ENCODE data around the gene TNRC6B.
A peak's percentile ranks its signal among the peaks of the same experiment; 100 is the strongest.

Gene TNRC6B

DNA sequence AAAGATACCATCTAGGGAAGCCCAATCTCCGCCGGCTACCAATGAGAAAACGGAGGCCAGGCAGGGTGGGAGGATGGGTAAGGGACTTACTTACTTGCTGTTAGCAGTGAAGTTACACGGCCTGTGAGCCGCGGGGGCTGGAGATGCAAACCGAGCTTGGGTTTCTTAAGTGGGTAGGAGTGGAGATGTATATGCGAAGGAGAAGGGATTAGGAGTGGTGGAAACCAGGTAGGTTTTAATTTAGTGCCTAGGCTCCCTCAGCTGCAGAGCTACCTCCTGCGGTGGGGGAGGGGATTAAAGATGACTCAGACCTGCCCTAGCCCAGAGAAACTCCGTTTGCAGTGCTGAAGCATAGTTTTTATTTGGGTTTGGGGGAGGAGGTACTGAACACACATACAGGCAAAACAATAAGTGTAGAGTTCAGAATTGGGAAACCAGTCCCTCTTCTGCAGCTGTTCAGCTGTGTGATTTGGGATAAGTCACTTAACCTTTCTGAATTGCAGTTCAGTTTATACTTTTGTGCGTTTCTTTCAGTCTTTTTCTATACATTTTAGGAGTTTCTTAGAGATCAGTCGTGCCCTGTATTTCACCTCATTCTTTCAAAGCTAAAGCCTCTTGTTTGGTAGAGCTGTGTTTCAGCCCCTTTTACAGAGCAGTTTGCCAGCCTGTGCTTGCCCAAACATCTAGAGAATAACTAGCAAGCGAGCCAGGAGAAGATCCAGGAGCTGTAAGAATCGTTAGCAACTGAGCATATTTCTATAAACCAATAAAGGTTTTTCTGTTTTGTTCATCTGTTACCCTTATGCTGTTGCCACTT, 596 bp upstream of the TNRC6B start:
- peak; percentile 79 for DNase-seq (ENCODE audit: low read depth)
- TF ChIP-seq, protein P1, sequence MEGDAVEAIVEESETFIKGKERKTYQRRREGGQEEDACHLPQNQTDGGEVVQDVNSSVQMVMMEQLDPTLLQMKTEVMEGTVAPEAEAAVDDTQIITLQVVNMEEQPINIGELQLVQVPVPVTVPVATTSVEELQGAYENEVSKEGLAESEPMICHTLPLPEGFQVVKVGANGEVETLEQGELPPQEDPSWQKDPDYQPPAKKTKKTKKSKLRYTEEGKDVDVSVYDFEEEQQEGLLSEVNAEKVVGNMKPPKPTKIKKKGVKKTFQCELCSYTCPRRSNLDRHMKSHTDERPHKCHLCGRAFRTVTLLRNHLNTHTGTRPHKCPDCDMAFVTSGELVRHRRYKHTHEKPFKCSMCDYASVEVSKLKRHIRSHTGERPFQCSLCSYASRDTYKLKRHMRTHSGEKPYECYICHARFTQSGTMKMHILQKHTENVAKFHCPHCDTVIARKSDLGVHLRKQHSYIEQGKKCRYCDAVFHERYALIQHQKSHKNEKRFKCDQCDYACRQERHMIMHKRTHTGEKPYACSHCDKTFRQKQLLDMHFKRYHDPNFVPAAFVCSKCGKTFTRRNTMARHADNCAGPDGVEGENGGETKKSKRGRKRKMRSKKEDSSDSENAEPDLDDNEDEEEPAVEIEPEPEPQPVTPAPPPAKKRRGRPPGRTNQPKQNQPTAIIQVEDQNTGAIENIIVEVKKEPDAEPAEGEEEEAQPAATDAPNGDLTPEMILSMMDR (IDR thresholded peaks at IDR 0.05; ENCODE audit: low read length, missing control alignments): no peak
- peak overlapping the region; percentile 63 for H3K4me3 ChIP-seq (replicated peaks; ENCODE audit: low read depth, low read length)

DNA sequence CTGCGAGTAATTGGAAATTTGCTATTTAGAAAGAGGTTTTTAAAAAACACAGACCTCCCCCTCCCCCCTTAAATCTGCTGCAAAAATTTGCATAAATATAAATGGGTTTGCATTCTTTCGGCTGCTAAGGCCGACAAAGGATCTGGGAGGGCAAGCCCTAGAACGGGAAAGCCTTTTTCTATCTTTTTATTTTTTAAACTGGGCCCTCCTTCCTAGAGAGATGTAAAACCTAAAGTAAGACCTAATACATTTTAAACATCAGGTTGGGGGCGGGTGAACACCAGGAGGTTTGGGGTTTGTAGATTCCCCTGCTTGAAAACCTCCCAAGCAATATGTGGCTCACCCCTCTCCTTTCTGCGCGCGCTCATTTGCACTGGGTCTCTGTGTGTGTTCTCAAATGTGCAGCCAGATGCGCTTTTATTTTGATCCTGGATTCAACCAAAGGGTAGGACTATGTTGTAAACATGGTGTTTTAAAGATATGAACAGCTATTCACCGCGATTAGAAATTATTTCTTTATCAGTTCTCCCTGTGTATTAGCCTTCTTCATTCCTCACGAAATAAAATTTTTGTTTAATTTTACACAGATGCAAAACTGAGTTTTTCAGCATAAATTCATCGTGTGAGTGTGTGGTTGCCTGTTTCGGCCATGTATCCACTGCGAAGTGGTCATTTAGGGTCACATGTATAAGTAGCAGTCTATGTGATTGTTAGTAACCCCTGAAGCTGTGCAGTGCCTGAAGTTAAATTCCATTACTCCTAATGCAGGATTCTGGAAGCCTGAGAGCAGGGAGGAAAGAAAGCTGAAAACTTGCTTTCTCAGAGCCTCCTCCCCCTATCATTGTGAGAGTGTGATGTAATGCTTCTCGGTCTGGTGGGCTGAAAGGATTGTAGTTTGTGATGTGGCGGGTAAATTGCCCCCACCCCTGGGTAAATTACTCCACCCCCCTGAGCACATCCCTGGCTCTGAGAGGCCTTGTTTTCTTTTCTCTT, 988 bp downstream of the TNRC6B start:
- TF ChIP-seq, protein P1 (IDR thresholded peaks at IDR 0.05; ENCODE audit: low read length, missing control alignments): no peak
- peak; percentile 58 for DNase-seq (ENCODE audit: low read depth)
- peak overlapping the region; percentile 63 for H3K4me3 ChIP-seq (replicated peaks; ENCODE audit: low read depth, low read length)

DNA sequence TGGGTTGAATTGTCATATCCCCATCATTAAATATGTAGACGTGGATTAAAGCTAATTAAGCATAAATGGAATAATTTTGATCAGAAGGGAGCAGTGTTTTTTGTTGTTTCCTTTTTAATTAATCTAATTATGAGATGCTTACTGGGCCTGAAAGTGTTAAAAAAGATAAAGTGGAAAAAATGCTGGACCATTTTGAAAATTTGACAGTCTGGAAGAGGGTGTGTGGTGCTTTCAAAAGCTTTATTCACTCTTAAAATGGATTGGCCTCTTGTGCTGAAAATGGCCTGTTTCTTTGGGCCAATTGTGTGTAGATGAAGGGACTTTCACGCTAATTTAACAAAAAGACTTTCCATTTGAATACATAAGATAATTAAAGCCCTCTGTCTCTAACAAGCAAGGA, 1.8 kb downstream of the TNRC6B start:
- DNase-seq (ENCODE audit: low read depth): no peak
- TF ChIP-seq, protein P1 (IDR thresholded peaks at IDR 0.05; ENCODE audit: low read length, missing control alignments): no peak
- H3K4me3 ChIP-seq (replicated peaks; ENCODE audit: low read depth, low read length): peak overlapping the region; percentile 63

DNA sequence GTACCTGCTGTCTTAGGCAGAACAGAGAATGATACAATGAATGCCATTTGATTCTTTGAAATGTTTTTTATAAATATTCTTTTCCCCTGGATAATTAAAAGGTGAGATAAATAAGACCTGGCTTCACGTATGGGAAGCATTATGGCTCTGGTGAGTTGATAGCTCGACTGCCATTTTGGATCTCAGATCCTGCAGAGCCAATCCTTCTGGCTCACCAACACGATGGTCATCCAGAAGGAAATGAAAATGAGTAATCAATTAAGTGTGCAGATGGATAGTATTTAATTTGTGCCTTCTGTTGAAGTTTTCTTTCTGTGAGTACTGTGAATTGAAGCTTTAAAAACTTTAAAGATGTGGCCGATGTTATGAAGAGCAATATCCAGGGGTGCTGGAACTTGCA, 2.7 kb downstream of the TNRC6B start:
- TF ChIP-seq, protein P1 (IDR thresholded peaks at IDR 0.05; ENCODE audit: low read length, missing control alignments): no peak
- DNase-seq (ENCODE audit: low read depth): no peak
- peak overlapping the region; percentile 63 for H3K4me3 ChIP-seq (replicated peaks; ENCODE audit: low read depth, low read length)

DNA sequence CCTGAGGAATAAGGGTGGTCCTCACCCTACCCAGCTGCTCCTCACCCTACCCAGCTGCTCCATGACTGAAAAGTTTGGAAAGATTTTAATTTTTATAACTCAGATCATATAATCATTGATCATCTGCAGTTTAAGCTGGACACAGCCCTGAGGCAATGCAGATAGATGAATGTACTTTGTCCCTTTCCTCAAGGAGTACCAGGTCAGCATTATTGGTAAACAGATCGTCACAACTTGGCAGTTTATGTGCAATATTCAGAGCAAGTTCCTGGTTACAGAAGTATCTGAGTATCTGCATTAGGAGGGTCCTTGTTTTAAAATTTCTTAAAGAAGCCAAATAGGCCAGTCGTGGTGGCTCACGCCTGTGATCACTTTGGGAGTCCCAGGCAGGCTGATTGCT, 3.6 kb downstream of the TNRC6B start:
- TF ChIP-seq, protein P1 (IDR thresholded peaks at IDR 0.05; ENCODE audit: low read length, missing control alignments): no peak
- DNase-seq (ENCODE audit: low read depth): no peak
- no peak overlapping the region for H3K4me3 ChIP-seq (replicated peaks; ENCODE audit: low read depth, low read length)

DNA sequence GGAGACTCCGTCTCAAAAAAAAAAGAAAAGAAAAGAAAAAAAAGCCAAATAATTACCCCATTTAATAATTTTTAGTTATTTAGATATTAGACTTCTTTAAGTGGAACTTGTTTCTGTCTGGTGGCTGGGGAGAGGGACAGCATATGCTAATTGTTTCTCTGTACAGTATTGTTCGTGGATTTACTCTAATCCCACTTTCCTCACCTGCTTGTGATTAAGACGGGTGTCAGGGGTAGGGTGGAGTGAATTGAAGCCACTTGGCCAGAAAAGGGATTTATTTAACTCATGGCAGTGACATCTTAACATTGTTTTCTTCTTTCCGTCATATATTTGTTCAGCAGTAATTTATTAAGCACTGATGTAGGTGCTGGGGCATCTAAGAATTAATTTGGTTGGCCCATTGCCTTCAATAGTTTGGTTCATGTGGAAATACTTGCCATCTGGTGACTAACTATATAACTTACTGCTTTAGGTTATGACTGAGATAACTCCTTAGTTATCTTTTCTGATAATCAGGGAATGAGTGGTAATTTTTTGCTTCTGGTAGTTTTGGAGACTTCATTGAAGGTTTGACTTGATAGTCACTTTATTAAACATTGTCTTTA, 4.6 kb downstream of the TNRC6B start:
- DNase-seq (ENCODE audit: low read depth): no peak
- TF ChIP-seq, protein P1 (IDR thresholded peaks at IDR 0.05; ENCODE audit: low read length, missing control alignments): no peak
- H3K4me3 ChIP-seq (replicated peaks; ENCODE audit: low read depth, low read length): no peak overlapping the region

All from fibroblast of pulmonary artery (primary cell).